ENCODE measurements around the gene HSD11B1L. TPM values are rescaled to one million over a fixed set of nuclear protein-coding genes. Genes with fewer than 3 reads are reported as not detected.

HSD11B1L gene
- total RNA-seq, 1 experiment from 2014 or later: 2.3 TPM

GRCh38 chr19:5711025-5711424, 30.2 kb downstream of the HSD11B1L start:
- intact Hi-C loops (cut with micrococcal nuclease; ENCODE audit: unreplicated experiment): no loop called here
- no peak overlapping the region for H3K27ac Mint-ChIP-seq (ENCODE audit: unreplicated experiment)
- H3K36me3 Mint-ChIP-seq (ENCODE audit: insufficient read depth, unreplicated experiment): peaks cover 56% of the 10 kb centered on the region

DNA sequence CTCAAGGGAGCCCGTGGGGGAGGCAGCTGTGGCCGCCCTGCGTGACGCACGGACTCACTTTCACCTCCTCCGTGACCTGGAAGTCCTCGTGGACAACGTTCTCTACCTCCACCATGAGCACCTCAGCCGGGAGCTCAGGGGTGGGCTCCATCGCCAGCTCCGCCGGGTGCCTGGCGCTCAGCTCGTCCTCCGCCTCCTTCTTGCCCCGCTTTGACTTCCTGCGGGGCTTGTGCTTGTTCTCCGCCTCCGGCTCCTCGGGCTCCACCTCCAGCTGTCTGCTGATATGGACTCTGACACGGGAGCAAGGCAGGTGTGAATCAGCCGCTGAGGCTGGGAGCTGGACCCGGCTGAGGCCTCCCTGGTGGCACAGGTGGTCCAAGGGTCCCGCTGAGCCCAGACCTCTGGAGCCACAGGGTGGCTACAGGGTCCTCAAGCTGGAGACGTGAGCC, 30.9 kb downstream of the HSD11B1L start:
- DNase-seq: no peak
- H3K27ac Mint-ChIP-seq (ENCODE audit: unreplicated experiment): no peak overlapping the region
- no peak overlapping the region for H3K4me3 Mint-ChIP-seq (ENCODE audit: low read depth, unreplicated experiment)
- no peaks in the 10 kb centered on the region for H3K9me3 Mint-ChIP-seq (ENCODE audit: low read depth, unreplicated experiment)
- peaks cover 49% of the 10 kb centered on the region for H3K36me3 Mint-ChIP-seq (ENCODE audit: insufficient read depth, unreplicated experiment)
- BruUV-seq (replicated peaks): no TSS peak
- H3K4me1 Mint-ChIP-seq (ENCODE audit: low read depth, unreplicated experiment): no peaks in the 10 kb centered on the region
- no peaks in the 10 kb centered on the region for H3K27me3 Mint-ChIP-seq (ENCODE audit: unreplicated experiment)
- no peak for TF ChIP-seq CTCF (IDR thresholded peaks at IDR 0.05; ENCODE audit: unreplicated experiment)
- intact Hi-C loops (cut with micrococcal nuclease; ENCODE audit: unreplicated experiment): no loop called here
- CTCF ChIA-PET: interaction anchor here (0.6 kb wide), 1 partner anchor 26 kb away, joined by 5 read pairs; no protein-coding TSS in a partner anchor

More at GRCh38 chr19:5711025-5711424, 30.2 kb downstream of the HSD11B1L start:
- no peak overlapping the region for H3K4me3 Mint-ChIP-seq (ENCODE audit: low read depth, unreplicated experiment)
- CTCF ChIA-PET: interaction anchor here (0.6 kb wide), 1 partner anchor 27 kb away, joined by 5 read pairs; no protein-coding TSS in a partner anchor
- no TSS peak for BruUV-seq (replicated peaks)
- TF ChIP-seq CTCF (IDR thresholded peaks at IDR 0.05; ENCODE audit: unreplicated experiment): no peak
- DNase-seq: no peak
- no peaks in the 10 kb centered on the region for H3K9me3 Mint-ChIP-seq (ENCODE audit: low read depth, unreplicated experiment)
- no peaks in the 10 kb centered on the region for H3K27me3 Mint-ChIP-seq (ENCODE audit: unreplicated experiment)
- H3K4me1 Mint-ChIP-seq (ENCODE audit: low read depth, unreplicated experiment): no peaks in the 10 kb centered on the region

DNA sequence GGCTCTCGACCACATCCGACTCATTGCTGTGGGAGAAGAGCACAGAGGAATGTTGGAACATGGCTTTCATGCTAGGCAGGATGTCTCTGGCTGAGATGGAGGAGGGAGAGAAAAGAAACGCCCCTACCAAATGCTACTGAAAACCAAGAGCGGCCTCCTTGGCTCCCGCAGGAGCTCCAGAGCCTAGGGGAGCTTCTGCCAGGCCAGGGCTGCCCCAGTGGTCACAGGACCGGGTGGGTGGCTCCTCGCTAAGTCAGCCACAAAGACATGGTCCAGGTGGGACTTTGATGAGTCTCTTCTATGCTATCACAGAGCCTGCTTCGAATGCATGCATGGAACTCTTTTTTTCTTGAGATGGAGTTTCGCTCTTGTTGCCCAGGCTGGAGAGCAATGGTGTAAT, 32.4 kb downstream of the HSD11B1L start:
- DNase-seq: no peak
- H3K27ac Mint-ChIP-seq (ENCODE audit: unreplicated experiment): no peak overlapping the region
- no peak overlapping the region for H3K4me3 Mint-ChIP-seq (ENCODE audit: low read depth, unreplicated experiment)
- TF ChIP-seq CTCF (IDR thresholded peaks at IDR 0.05; ENCODE audit: unreplicated experiment): no peak
- H3K27me3 Mint-ChIP-seq (ENCODE audit: unreplicated experiment): no peaks in the 10 kb centered on the region
- BruUV-seq (replicated peaks): no TSS peak
- intact Hi-C loops (cut with micrococcal nuclease; ENCODE audit: unreplicated experiment): no loop called here
- H3K36me3 Mint-ChIP-seq (ENCODE audit: insufficient read depth, unreplicated experiment): peaks cover 60% of the 10 kb centered on the region
- no peaks in the 10 kb centered on the region for H3K9me3 Mint-ChIP-seq (ENCODE audit: low read depth, unreplicated experiment)
- CTCF ChIA-PET: no interaction called here
- H3K4me1 Mint-ChIP-seq (ENCODE audit: low read depth, unreplicated experiment): no peaks in the 10 kb centered on the region

DNA sequence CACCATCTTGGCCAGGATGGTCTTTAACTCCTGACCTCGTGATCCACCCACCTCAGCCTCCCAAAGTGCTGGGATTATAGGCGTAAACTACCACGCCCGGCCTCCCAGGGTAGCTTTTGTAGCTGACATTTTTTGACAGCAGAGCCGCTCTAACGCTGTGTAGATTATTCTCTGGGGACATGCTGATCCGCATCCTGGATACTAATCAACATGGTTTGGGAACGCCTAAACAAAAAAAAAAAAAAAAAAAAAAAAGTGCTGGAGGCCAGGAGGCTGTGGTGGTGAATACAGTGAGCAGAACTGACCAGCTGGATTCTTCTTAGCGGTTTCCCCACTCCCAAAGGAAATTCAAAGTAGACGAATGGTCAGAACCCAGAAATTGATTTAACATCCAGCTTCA, 34.0 kb downstream of the HSD11B1L start:
- CTCF ChIA-PET: no interaction called here
- Mint-ChIP-seq H3K27me3 (ENCODE audit: unreplicated experiment) (no peaks in the 10 kb centered on the region), H3K27ac (ENCODE audit: unreplicated experiment) (no peak overlapping the region), H3K4me3 (ENCODE audit: low read depth, unreplicated experiment) (no peak overlapping the region), H3K36me3 (ENCODE audit: insufficient read depth, unreplicated experiment) (peaks cover 65% of the 10 kb centered on the region), H3K9me3 (ENCODE audit: low read depth, unreplicated experiment) (no peaks in the 10 kb centered on the region), H3K4me1 (ENCODE audit: low read depth, unreplicated experiment) (no peaks in the 10 kb centered on the region)
- no peak for DNase-seq
- no peak for TF ChIP-seq CTCF (IDR thresholded peaks at IDR 0.05; ENCODE audit: unreplicated experiment)
- BruUV-seq (replicated peaks): no TSS peak
- intact Hi-C loops (cut with micrococcal nuclease; ENCODE audit: unreplicated experiment): no loop called here

Data from Calu3 (cell line).